Liver (tissue), 9 donors: ENCODE measurements around the gene IRF3. TPM values are rescaled to one million over a fixed set of nuclear protein-coding genes. Genes with fewer than 3 reads are reported as not detected.

Experiments used
- DNase-seq: peaks from one replicate; pipeline ENCODE4 v3.0.0-alpha.2; 2017; ENCODE audit warnings: low spot score
- H3K27ac ChIP-seq, 2 donors: one replicate each; pipeline ENCODE4 v1.7.0; 2013; ENCODE audit warnings: inconsistent platforms in 2 of 2, low read length in 2 of 2, control low read depth in 1 of 2, low read depth in 1 of 2, mild to moderate bottlenecking in 1 of 2
- H3K27me3 ChIP-seq, 4 donors: one replicate each; pipeline versions ENCODE4 v1.6.1 to v1.7.0; 2013; ENCODE audit warnings: low read length in 3 of 4, inconsistent platforms in 1 of 4, mild to moderate bottlenecking in 1 of 4, moderate library complexity in 1 of 4; ENCODE audit not compliant: control insufficient read depth in 4 of 4, insufficient read depth in 4 of 4
- H3K36me3 ChIP-seq, 4 donors: one replicate each; pipeline versions ENCODE4 v1.6.1 to v1.7.0; 2013; ENCODE audit warnings: low read length in 3 of 4, mild to moderate bottlenecking in 3 of 4, low read depth in 1 of 4, moderate library complexity in 1 of 4; ENCODE audit not compliant: control insufficient read depth in 4 of 4, insufficient read depth in 3 of 4
- H3K4me1 ChIP-seq, 4 donors: one replicate each; pipeline versions ENCODE4 v1.6.1 to v1.7.0; 2013; ENCODE audit warnings: low read length in 3 of 4, mild to moderate bottlenecking in 3 of 4, moderate library complexity in 1 of 4; ENCODE audit not compliant: control insufficient read depth in 4 of 4, insufficient read depth in 4 of 4
- H3K4me3 ChIP-seq, 3 donors: one replicate each; pipeline versions ENCODE4 v1.6.1 to v1.7.0; 2013; ENCODE audit warnings: low read length in 3 of 3, control low read depth in 1 of 3, low read depth in 1 of 3, mild to moderate bottlenecking in 1 of 3
- H3K9ac ChIP-seq, 2 donors: one replicate each; pipeline ENCODE4 v1.7.0; 2013; ENCODE audit warnings: low read length in 2 of 2, mild to moderate bottlenecking in 2 of 2, moderate library complexity in 2 of 2, control low read depth in 1 of 2, low read depth in 1 of 2
- H3K9me3 ChIP-seq, 4 donors: one replicate each; pipeline versions ENCODE4 v1.6.1 to v1.7.0; 2013; ENCODE audit warnings: low read length in 3 of 4; ENCODE audit not compliant: control insufficient read depth in 4 of 4
- ATF3 ChIP-seq: IDR thresholded peaks from 2 replicates; pipeline ENCODE4 v1.6.1; 2016; ENCODE audit warnings: antibody characterized with exemption
- CTCF ChIP-seq: fragments of 150-350 bp; IDR thresholded peaks from 2 replicates; pipeline ENCODE4 v1.5.1; 2017; ENCODE audit warnings: improper control_type of control experiment, low read depth, low read length; ENCODE audit not compliant: missing input control
- EGR1 ChIP-seq, 2 donors: IDR thresholded peaks; 2 replicates each; pipeline ENCODE4 v1.6.1; 2016 to 2018; ENCODE audit warnings: antibody characterized with exemption in 2 of 2, low read depth in 2 of 2
- FOXA1 ChIP-seq: IDR thresholded peaks from 2 replicates; pipeline ENCODE4 v1.6.1; 2016; ENCODE audit warnings: antibody characterized with exemption
- FOXA2 ChIP-seq: IDR thresholded peaks from 2 replicates; pipeline ENCODE4 v1.6.1; 2016; ENCODE audit warnings: antibody characterized with exemption
- GABPA ChIP-seq, 2 donors: IDR thresholded peaks in 1 of 2; conservative IDR thresholded peaks in 1 of 2; 2 replicates each; pipeline ENCODE4 v1.6.1; 2016; ENCODE audit warnings: antibody characterized with exemption in 2 of 2, mild to moderate bottlenecking in 1 of 2, moderate library complexity in 1 of 2
- HNF4A ChIP-seq, 2 donors: conservative IDR thresholded peaks; 2 replicates each; pipeline ENCODE4 v1.6.1; 2016; ENCODE audit warnings: antibody characterized with exemption in 2 of 2, mild to moderate bottlenecking in 2 of 2
- HNF4G ChIP-seq: IDR thresholded peaks from 2 replicates; pipeline ENCODE4 v1.6.1; 2016; ENCODE audit warnings: antibody characterized with exemption
- JUND ChIP-seq, 2 donors: IDR thresholded peaks; 2 replicates each; pipeline ENCODE4 v1.6.1; 2016; ENCODE audit warnings: antibody characterized with exemption in 2 of 2
- MAX ChIP-seq: IDR thresholded peaks from 2 replicates; pipeline ENCODE4 v1.6.1; 2016; ENCODE audit warnings: antibody characterized with exemption
- NR2F2 ChIP-seq: IDR thresholded peaks from 2 replicates; pipeline ENCODE4 v1.6.1; 2016; ENCODE audit warnings: antibody characterized with exemption
- RAD21 ChIP-seq, 2 donors: IDR thresholded peaks; 2 replicates each; pipeline ENCODE4 v1.6.1; 2016; ENCODE audit warnings: antibody characterized with exemption in 2 of 2, mild to moderate bottlenecking in 2 of 2
- REST ChIP-seq: IDR thresholded peaks from 2 replicates; pipeline ENCODE4 v1.6.1; 2016; ENCODE audit warnings: antibody characterized with exemption, mild to moderate bottlenecking
- RXRA ChIP-seq, 2 donors: IDR thresholded peaks; 2 replicates each; pipeline ENCODE4 v1.6.1; 2017 to 2018; ENCODE audit warnings: antibody characterized with exemption in 2 of 2, mild to moderate bottlenecking in 1 of 2
- SP1 ChIP-seq: IDR thresholded peaks from 2 replicates; pipeline ENCODE4 v1.6.1; 2018; ENCODE audit warnings: antibody characterized with exemption, mild to moderate bottlenecking
- YY1 ChIP-seq: IDR thresholded peaks from 2 replicates; pipeline ENCODE4 v1.6.1; 2016; ENCODE audit warnings: antibody characterized with exemption, mild to moderate bottlenecking
- ZBTB33 ChIP-seq: IDR thresholded peaks from 2 replicates; pipeline ENCODE4 v1.6.1; 2016; ENCODE audit warnings: antibody characterized with exemption
- WGBS: extraction: QIAGEN DNeasy Blood & Tissue Kit; methylation state at CpG from one replicate; pipeline ENCODE4 v1.1.7; 2013; 5-methylcytosine and 5-hydroxymethylcytosine counted together
- polyA plus RNA-seq, 2 donors: library from polyadenylated mRNA; stranded (reverse) in 1 of 2; unstranded in 1 of 2; fragments of 200-250 nt in 1 of 2; fragments of >200 nt in 1 of 2; fragmentation: Nextera tagmentation in 1 of 2; extraction: Ambion mirVana in 1 of 2; gene quantifications; one replicate each; pipeline versions ENCODE4 v1.2.1 to v1.2.3, GENCODE V29; 2013 to 2015
- total RNA-seq, 2 donors: library from RNA; depleted of rRNA; stranded (reverse); fragments of >200 nt; gene quantifications; one replicate each; pipeline ENCODE4 v1.2.3, GENCODE V29; 2014
- donor health status: healthy.
- donor health status: healthy.
- donor health status: healthy.
- donor health status: healthy.
- donor health status: healthy.

IRF3 gene
- total and polyA plus RNA-seq, 4 donors, result 18.2 to 33.6 (median 28.1) TPM

- Histone ChIP-seq H3K9ac (no peak overlapping the region), H3K4me1 (peaks cover 2 to 40% (median 22%) of the 10 kb centered on the region in 4 donors), H3K4me3 (no peak overlapping the region), H3K27me3 (no peaks in the 10 kb centered on the region), H3K36me3 (peaks cover 6 to 32% (median 10%) of the 10 kb centered on the region in 4 donors), H3K9me3 (no peaks in the 10 kb centered on the region), H3K27ac (peak overlapping the region in 1 of 2 donors; percentile 33)
- WGBS, result 36% methylated on average over 40 of the region's 40 CpGs
- TF ChIP-seq SP1 (no peak), RAD21 (IDR thresholded peaks at IDR 0.05) (peak; percentile 83 to 89), ATF3 (no peak), FOXA1 (no peak), NR2F2 (no peak), ZBTB33 (no peak), MAX (no peak), RXRA (IDR thresholded peaks at IDR 0.05) (no peak), CTCF (peak; percentile 99), REST (no peak), HNF4A (conservative IDR thresholded peaks at IDR 0.05) (no peak), YY1 (peak; percentile 46), GABPA (IDR thresholded peaks at IDR 0.05 in 1 of 2, conservative IDR thresholded peaks at IDR 0.05 in 1 of 2) (no peak), FOXA2 (no peak), JUND (IDR thresholded peaks at IDR 0.05) (no peak), HNF4G (no peak), EGR1 (IDR thresholded peaks at IDR 0.05; ENCODE audit: low read depth in 2 of 2) (no peak)
- DNase-seq, result peak; percentile 98
These were observed 15.0 kb upstream of the IRF3 start for GRCh38 chr19:49680421-49681351.
